Progenitor cell of endocrine pancreas (in vitro differentiated cells): ENCODE data around the gene PTPN4. TPM values are rescaled to one million over a fixed set of nuclear protein-coding genes. Genes with fewer than 3 reads are reported as not detected.

Source experiments
- DNase-seq: peaks from one replicate; pipeline ENCODE4 v3.0.0; 2021; ENCODE audit warnings: low spot score; ENCODE audit not compliant: unreplicated experiment
- H3K27ac Mint-ChIP-seq: 2 replicates; pipeline ENCODE4 v1.8.0; 2021; ENCODE audit warnings: mild to moderate bottlenecking, moderate library complexity, mixed read lengths
- H3K27me3 Mint-ChIP-seq: 2 replicates; pipeline ENCODE4 v1.8.0; 2021; ENCODE audit warnings: mixed read lengths
- H3K36me3 Mint-ChIP-seq: 2 replicates; pipeline ENCODE4 v1.8.0; 2022; ENCODE audit warnings: mixed read lengths; ENCODE audit not compliant: insufficient read depth
- H3K4me1 Mint-ChIP-seq: 2 replicates; pipeline ENCODE4 v1.8.0; 2021; ENCODE audit warnings: low read depth, mixed read lengths
- H3K4me3 Mint-ChIP-seq: 2 replicates; pipeline ENCODE4 v1.8.0; 2021; ENCODE audit warnings: low read depth, mild to moderate bottlenecking, moderate library complexity, mixed read lengths
- H3K9me3 Mint-ChIP-seq: 2 replicates; pipeline ENCODE4 v1.8.0; 2021; ENCODE audit warnings: low read depth, mixed read lengths
- CTCF ChIP-seq: fragments of 200-600 bp; sonication (generic); IDR thresholded peaks from one replicate; pipeline ENCODE4 v1.5.0; 2021; ENCODE audit warnings: antibody characterized with exemption, mild to moderate bottlenecking; ENCODE audit not compliant: unreplicated experiment
- total RNA-seq: library from RNA; stranded (reverse); gene quantifications from 2 replicates; pipeline ENCODE4 v1.2.1, GENCODE V29; 2021

The PTPN4 gene
- total RNA-seq, 1 donor from 2014 or later, result 59.1 TPM

GRCh38 chr2:119837759-119838158, 78.0 kb downstream of the PTPN4 start:
- peaks cover 15% of the 10 kb centered on the region for H3K36me3 Mint-ChIP-seq
- H3K27me3 Mint-ChIP-seq, result no peaks in the 10 kb centered on the region
- TF ChIP-seq CTCF, result no peak
- no peak overlapping the region for H3K4me3 Mint-ChIP-seq
- no peak for DNase-seq
- peaks cover 25% of the 10 kb centered on the region for H3K4me1 Mint-ChIP-seq
- H3K9me3 Mint-ChIP-seq, result peaks cover 8% of the 10 kb centered on the region
- H3K27ac Mint-ChIP-seq, result no peak overlapping the region

GRCh38 chr2:119838179-119838578, 78.5 kb downstream of the PTPN4 start:
- peak overlapping the region; percentile 30 for H3K27ac Mint-ChIP-seq
- H3K9me3 Mint-ChIP-seq, result peaks cover 8% of the 10 kb centered on the region

GRCh38 chr2:119841550-119841949, 81.8 kb downstream of the PTPN4 start:
- H3K9me3 Mint-ChIP-seq, result peaks cover 18% of the 10 kb centered on the region
- no peak overlapping the region for H3K4me3 Mint-ChIP-seq
- H3K36me3 Mint-ChIP-seq, result peaks cover 24% of the 10 kb centered on the region
- peaks cover 23% of the 10 kb centered on the region for H3K4me1 Mint-ChIP-seq
- TF ChIP-seq CTCF, result no peak
- no peaks in the 10 kb centered on the region for H3K27me3 Mint-ChIP-seq
- H3K27ac Mint-ChIP-seq, result peak overlapping the region; percentile 96
- no peak for DNase-seq

More at GRCh38 chr2:119838179-119838578, 78.5 kb downstream of the PTPN4 start:
- Mint-ChIP-seq H3K4me1 (peaks cover 23% of the 10 kb centered on the region), H3K27me3 (no peaks in the 10 kb centered on the region), H3K4me3 (no peak overlapping the region), H3K36me3 (peaks cover 15% of the 10 kb centered on the region)
- no peak for TF ChIP-seq CTCF
- no peak for DNase-seq

- no peak for DNase-seq
- H3K9me3 Mint-ChIP-seq, result peaks cover 47% of the 10 kb centered on the region
- H3K27ac Mint-ChIP-seq, result peak overlapping the region; percentile 92
- no peak for TF ChIP-seq CTCF
- peaks cover 43% of the 10 kb centered on the region for H3K36me3 Mint-ChIP-seq
- H3K4me3 Mint-ChIP-seq, result no peak overlapping the region
- peaks cover 8% of the 10 kb centered on the region for H3K4me1 Mint-ChIP-seq
- no peaks in the 10 kb centered on the region for H3K27me3 Mint-ChIP-seq
Measured at GRCh38 chr2:119846021-119846420, 86.3 kb downstream of the PTPN4 start.

- H3K9me3 Mint-ChIP-seq, result peaks cover 65% of the 10 kb centered on the region
- H3K4me1 Mint-ChIP-seq, result no peaks in the 10 kb centered on the region
- H3K27me3 Mint-ChIP-seq, result no peaks in the 10 kb centered on the region
- TF ChIP-seq CTCF, result no peak
- DNase-seq, result no peak
- no peak overlapping the region for H3K4me3 Mint-ChIP-seq
- peaks cover 58% of the 10 kb centered on the region for H3K36me3 Mint-ChIP-seq
- no peak overlapping the region for H3K27ac Mint-ChIP-seq
Measured at GRCh38 chr2:119849838-119850565, 90.3 kb downstream of the PTPN4 start.
